HEK293T (cell line): ENCODE data around the gene BCAR1.
"Not testable (repeated sequence)": the region's sequence is repeated elsewhere in the genome, so short reads cannot be mapped to it uniquely, and the experiment has no call there.

ENCODE experiments used
- CTCF ChIA-PET: fragments of 350-600 bp; formaldehyde crosslinking; extraction: SDS; loops from one replicate; lab custom pipeline; 2021; ENCODE audit warnings: antibody characterized with exemption, inconsistent platforms; lab: Yijun Ruan, JAX
- POLR2A ChIA-PET: fragments of 350-600 bp; formaldehyde crosslinking; extraction: SDS; loops from one replicate; lab custom pipeline; 2020; ENCODE audit warnings: antibody characterized with exemption, inconsistent platforms; lab: Yijun Ruan, JAX
- DNase-seq: peaks from one replicate; pipeline ENCODE4 v3.0.0; 2012; ENCODE audit warnings: mixed read lengths; ENCODE audit errors: extremely low spot score
- ARNT ChIP-seq: fragments of 450-650 bp; IDR thresholded peaks from 2 replicates; pipeline ENCODE4 v1.6.1; 2017; ENCODE audit warnings: mild to moderate bottlenecking
- BHLHE40 ChIP-seq: fragments of 450-650 bp; IDR thresholded peaks from 2 replicates; pipeline ENCODE4 v1.6.1; 2016; ENCODE audit warnings: mild to moderate bottlenecking, moderate library complexity, borderline replicate concordance
- CTBP1 ChIP-seq: fragments of 450-650 bp; IDR thresholded peaks from 2 replicates; pipeline ENCODE4 v1.6.1; 2016; ENCODE audit warnings: borderline replicate concordance
- ELF4 ChIP-seq: fragments of 450-650 bp; IDR thresholded peaks from 2 replicates; pipeline ENCODE4 v1.6.1; 2017; ENCODE audit warnings: antibody characterized with exemption
- FOXA1 ChIP-seq: fragments of 450-650 bp; IDR thresholded peaks from 2 replicates; pipeline ENCODE4 v1.6.1; 2016; ENCODE audit warnings: mild to moderate bottlenecking
- FOXK2 ChIP-seq: fragments of 450-650 bp; IDR thresholded peaks from 2 replicates; pipeline ENCODE4 v1.6.1; 2016; ENCODE audit warnings: mild to moderate bottlenecking
- FOXM1 ChIP-seq: fragments of 450-650 bp; IDR thresholded peaks from 2 replicates; pipeline ENCODE4 v1.6.1; 2017; ENCODE audit warnings: mild to moderate bottlenecking, borderline replicate concordance
- HDGF ChIP-seq: fragments of 450-650 bp; IDR thresholded peaks from 2 replicates; pipeline ENCODE4 v1.6.1; 2017; ENCODE audit warnings: antibody characterized with exemption, borderline replicate concordance
- L3MBTL2 ChIP-seq: fragments of 450-650 bp; conservative IDR thresholded peaks from 2 replicates; pipeline ENCODE4 v1.6.1; 2016; ENCODE audit warnings: mild to moderate bottlenecking
- LEF1 ChIP-seq: fragments of 450-650 bp; IDR thresholded peaks from 2 replicates; pipeline ENCODE4 v1.6.1; 2017; ENCODE audit warnings: mild to moderate bottlenecking, borderline replicate concordance
- NFRKB ChIP-seq: fragments of 450-650 bp; IDR thresholded peaks from 2 replicates; pipeline ENCODE4 v1.6.1; 2016; ENCODE audit warnings: mild to moderate bottlenecking, moderate library complexity
- SP1 ChIP-seq: fragments of 450-650 bp; IDR thresholded peaks from 2 replicates; pipeline ENCODE4 v1.6.1; 2017
- SUZ12 ChIP-seq: fragments of 450-650 bp; IDR thresholded peaks from 2 replicates; pipeline ENCODE4 v1.6.1; 2016; ENCODE audit warnings: mild to moderate bottlenecking
- TARDBP ChIP-seq: fragments of 450-650 bp; IDR thresholded peaks from 2 replicates; pipeline ENCODE4 v1.6.1; 2016
- ZNF384 ChIP-seq: fragments of 450-650 bp; IDR thresholded peaks from 2 replicates; pipeline ENCODE4 v1.6.1; 2016
- TF ChIP-seq, protein P1 (sequence below): fragments of 450-650 bp; IDR thresholded peaks from 2 replicates; pipeline ENCODE4 v1.6.1; 2016

The BCAR1 gene

DNA sequence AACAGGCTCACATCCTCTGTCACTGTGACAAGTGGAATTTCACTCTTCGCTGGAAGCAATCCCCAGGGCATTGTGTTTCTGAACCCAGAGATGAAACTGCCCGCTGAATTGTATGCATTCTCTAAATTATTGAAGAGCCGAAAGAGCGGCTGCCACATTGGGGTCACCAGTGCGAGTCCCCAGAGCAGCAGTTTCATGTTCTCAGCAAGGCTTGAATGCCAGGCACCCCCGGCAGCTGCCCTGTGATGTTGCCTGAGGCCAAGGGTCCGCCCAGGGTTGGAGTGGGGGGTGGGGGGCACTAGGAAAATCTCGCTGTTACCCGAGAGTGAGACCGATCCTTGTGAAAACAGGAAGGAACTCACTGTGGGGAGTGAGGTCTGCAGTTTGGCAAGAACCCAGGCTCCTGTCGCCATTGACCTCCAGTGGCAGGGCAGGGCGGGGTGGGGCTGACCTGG, 20.7 kb upstream of the BCAR1 start:
- CTCF ChIA-PET = no interaction called here
- TF ChIP-seq BHLHE40 = no peak
- no peak for TF ChIP-seq L3MBTL2
- no peak for TF ChIP-seq TARDBP
- TF ChIP-seq LEF1 = no peak
- no peak for TF ChIP-seq FOXM1
- TF ChIP-seq HDGF = no peak
- no peak for TF ChIP-seq NFRKB
- no peak for TF ChIP-seq SP1
- no peak for TF ChIP-seq SUZ12
- TF ChIP-seq ELF4 = no peak
- TF ChIP-seq CTBP1 = no peak
- TF ChIP-seq FOXA1 = no peak
- no peak for TF ChIP-seq ARNT
- TF ChIP-seq, protein P1, sequence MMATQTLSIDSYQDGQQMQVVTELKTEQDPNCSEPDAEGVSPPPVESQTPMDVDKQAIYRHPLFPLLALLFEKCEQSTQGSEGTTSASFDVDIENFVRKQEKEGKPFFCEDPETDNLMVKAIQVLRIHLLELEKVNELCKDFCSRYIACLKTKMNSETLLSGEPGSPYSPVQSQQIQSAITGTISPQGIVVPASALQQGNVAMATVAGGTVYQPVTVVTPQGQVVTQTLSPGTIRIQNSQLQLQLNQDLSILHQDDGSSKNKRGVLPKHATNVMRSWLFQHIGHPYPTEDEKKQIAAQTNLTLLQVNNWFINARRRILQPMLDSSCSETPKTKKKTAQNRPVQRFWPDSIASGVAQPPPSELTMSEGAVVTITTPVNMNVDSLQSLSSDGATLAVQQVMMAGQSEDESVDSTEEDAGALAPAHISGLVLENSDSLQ = no peak
- no peak for TF ChIP-seq ZNF384
- TF ChIP-seq FOXK2 = no peak
- DNase-seq = no peak
- POLR2A ChIA-PET = no interaction called here

DNA sequence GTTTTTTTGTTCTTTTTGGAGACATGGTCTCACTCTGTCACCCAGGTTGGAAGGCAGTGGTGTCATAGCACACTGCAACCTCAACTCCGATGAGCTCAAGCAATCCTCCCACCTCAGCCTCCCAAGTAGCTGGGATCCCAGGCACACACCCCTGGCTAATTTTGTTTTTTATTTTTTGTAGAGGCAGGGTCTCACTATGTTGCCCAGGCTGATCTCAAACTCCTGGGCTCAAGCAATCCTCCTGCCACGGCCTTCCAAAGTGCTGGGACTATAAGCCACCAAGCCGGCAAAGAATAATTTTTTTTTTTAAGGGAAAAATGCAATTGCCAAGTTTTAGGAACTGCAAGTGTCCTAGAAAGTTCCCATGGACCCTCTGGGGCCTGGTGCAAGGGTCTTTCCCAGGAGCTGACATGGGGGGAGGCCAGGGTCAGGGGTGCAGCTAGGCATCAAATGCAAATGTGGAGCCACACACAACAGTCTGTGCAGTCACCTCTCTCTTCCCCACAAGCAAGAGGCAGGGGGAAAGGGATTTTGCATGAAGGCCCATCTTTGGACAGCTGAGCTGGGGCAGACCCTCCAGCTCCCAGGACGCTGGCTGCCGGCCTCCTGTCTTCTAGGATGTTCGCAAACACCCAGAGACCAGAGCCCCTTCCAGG, 20.1 kb upstream of the BCAR1 start:
- TF ChIP-seq ELF4 (no peak), CTBP1 (no peak), ARNT (no peak), SP1 (no peak), SUZ12 (no peak), FOXA1 (no peak), BHLHE40 (no peak), NFRKB (no peak), FOXM1 (no peak), L3MBTL2 (no peak), FOXK2 (no peak), ZNF384 (no peak), TARDBP (no peak)
- TF ChIP-seq, protein P1 = no peak
- no peak for DNase-seq
- CTCF ChIA-PET = no interaction called here
- POLR2A ChIA-PET = no interaction called here

DNA sequence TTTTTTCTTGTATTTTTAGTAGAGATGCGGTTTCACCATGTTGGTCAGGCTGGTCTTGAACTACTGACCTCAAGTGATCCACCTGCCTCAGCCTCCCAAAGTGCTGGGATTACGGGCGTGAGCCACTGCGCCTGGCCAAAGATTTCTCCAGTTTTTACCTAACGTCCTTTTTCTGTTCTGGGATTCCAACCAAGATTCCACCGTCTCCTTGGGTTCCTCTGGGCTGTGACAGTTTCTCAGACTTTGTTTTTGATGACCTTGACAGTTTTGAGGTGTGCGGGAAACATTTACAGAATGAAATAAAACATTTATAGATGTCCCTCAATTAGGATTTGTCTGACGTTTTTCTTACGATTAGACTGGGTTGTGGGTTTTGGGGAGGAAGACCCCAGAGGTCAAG, 17.9 kb upstream of the BCAR1 start:
- CTCF ChIA-PET, POLR2A ChIA-PET, DNase-seq: not testable (repeated sequence)

DNA sequence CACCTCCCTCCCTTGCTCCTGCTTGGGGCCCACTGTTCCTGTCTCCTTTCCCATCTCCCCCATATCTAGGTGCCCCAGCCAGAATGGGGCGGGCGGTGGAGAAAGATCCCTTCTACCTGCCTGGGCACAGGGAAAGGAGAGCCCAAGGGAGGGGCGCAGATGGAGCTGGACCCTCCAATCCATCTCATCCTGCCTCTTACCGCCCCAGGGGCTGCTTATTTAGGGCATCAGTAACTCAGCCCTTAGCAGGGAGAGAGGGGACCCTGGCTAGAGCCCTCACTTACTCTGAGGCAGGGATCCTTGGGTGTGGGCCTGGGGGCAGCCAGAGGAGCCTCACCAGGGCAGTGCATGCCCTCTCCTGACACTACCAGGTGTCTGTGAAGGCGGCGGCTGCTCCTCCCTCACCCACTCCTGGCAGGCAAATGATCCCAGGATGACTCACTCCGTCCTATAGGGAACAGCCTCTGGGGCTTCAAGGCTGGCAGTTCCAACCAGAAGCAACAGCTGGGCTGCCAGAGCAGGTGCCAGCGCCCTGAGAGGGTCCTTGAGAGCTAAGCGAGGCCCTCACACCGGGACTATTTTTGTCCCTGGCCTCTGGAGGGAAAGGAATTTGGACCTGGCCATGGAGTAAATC, 16.3 kb upstream of the BCAR1 start:
- ChIA-PET POLR2A (no interaction called here), CTCF (interaction anchor here (1.2 kb wide), 1 partner anchor 118 kb away, joined by 3 read pairs; no protein-coding TSS in a partner anchor)
- DNase-seq = no peak
- no peak for TF ChIP-seq SUZ12
- TF ChIP-seq ARNT = no peak
- no peak for TF ChIP-seq FOXK2
- TF ChIP-seq FOXA1 = no peak
- TF ChIP-seq, protein P1 = no peak

DNA sequence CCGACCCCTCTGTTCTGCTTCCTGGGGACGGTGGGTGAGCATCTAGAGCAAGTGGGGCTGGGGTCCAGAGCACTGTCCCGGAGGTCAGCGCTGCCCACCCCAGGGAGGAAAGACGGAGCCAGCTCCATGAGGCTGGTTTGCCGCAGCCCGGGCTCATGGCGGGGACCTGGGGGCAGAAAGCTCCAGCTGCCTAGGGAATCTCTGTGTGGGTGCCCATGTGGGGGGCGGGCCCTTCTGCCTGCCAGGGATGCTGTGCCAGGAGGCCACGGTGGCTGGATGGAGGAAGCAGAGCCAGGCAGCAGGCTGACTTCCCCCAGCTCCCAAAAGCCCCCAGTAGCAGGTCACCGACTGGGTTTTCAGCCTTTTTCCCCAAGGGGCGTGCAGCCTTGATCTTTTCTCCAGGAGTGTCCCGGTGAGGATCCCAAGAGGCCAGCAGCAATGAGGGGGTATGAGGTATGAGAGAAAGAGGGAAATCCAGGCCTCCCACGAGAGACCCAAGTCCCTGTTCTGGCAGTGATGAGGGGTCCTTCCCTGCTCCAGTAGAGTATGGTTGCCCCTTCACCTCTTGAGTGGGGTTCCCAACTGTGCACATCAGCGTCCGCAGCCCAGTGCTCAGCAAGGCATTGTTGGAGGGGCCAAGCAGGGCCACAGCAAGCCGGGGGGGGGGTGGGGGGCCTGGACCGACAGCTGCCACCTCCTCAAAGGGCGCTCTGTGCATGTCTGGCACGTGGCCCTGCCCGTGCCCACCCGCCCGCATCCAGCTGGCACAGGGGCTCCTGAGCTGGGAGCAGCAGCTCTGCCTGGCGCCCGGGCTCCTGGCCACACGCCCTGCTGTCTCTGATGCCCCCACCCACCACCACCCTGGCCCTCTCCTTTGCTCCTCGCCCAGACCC, 15.6 kb upstream of the BCAR1 start:
- ChIA-PET POLR2A (interaction anchor here (0.5 to 1.4 kb wide), 5 partner anchors 11 to 83 kb away, joined by 3 to 4 read pairs (median 3); no protein-coding TSS in a partner anchor), CTCF (no interaction called here)
- TF ChIP-seq ARNT (no peak), FOXK2 (no peak), L3MBTL2 (no peak), HDGF (no peak), LEF1 (no peak), NFRKB (no peak), FOXM1 (no peak), CTBP1 (no peak), FOXA1 (no peak), TARDBP (no peak), SP1 (no peak), BHLHE40 (no peak), ZNF384 (no peak), SUZ12 (no peak), ELF4 (no peak)
- TF ChIP-seq, protein P1 = no peak
- no peak for DNase-seq
